SK-MEL-5 (cell line): ENCODE results near the gene GTPBP2. TPM values are rescaled to one million over a fixed set of nuclear protein-coding genes. Genes with fewer than 3 reads are reported as not detected.
"Not testable (repeated sequence)": the region's sequence is repeated elsewhere in the genome, so short reads cannot be mapped to it uniquely, and the experiment has no call there.

Source experiments
- DNase-seq: peaks from one replicate; pipeline ENCODE4 v3.0.0-alpha.2; 2016; ENCODE audit warnings: low read depth, low spot score
- in situ Hi-C: cut with HindIII; loops from 2 replicates; pipeline ENCODE4 v1.10.0; 2016; ENCODE audit warnings: low sequenced_read_pairs, high pct_unique_total_duplicates, low pct_unique_long_range_greater_than_20kb
- total RNA-seq: library from RNA; depleted of rRNA; stranded (reverse); fragments of >200 nt; shearing (Covaris generic); gene quantifications from 2 replicates; pipeline ENCODE4 v1.2.3, GENCODE V29; 2014

The GTPBP2 gene
- total RNA-seq, 1 experiment from 2014 or later, result 95.2 TPM

GRCh38 chr6:43667245-43668150, 38.4 kb upstream of the GTPBP2 start:
- in situ Hi-C loops, result no loop called here

GRCh38 chr6:43666196-43666920, 37.3 kb upstream of the GTPBP2 start:
- no peak for DNase-seq
- in situ Hi-C loops, result no loop called here

More at GRCh38 chr6:43667245-43668150, 38.4 kb upstream of the GTPBP2 start:
- peak; percentile 76 for DNase-seq

GRCh38 chr6:43665376-43665775, 36.3 kb upstream of the GTPBP2 start:
- in situ Hi-C loops, result no loop called here
- no peak for DNase-seq

DNA sequence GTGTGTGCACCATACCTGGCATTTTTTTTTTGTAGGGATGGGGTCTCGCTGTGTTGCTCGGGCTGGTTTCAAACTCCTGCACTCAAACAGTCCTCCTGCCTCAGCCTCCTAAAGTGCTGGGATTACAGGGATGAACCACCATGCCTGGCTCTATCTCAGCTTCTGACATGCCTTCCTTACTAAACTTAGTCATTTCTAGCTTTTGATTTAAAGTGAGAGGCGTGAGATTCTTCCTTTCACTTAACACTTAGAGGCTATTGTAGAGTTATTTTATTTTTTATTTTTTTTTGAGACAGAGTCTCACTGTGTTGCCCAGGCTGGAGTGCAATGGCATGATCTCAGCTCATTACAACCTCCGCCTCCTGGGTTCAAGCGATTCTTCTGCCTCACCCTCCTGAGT, 33.9 kb upstream of the GTPBP2 start:
- in situ Hi-C loops, result not testable (repeated sequence)

DNA sequence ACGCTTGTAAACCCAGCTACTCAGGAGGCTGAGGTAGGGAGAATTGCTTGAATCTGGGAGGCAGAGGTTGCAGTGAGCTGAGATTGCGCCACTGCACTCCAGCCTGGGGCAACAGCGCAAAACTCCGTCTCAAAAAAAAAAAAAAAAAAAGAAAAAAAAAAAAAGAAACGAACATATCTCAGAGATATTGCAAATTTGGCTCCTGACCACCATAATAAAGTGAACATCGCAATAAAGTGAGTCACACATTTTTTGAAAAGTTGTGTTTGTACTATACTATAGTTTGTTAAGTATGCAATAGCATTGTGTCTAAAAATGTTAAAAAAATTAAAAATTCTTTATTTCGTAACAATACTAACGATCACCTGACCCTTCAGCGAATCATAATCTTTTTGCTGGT, 29.1 kb upstream of the GTPBP2 start:
- in situ Hi-C loops, result no loop called here
- DNase-seq, result no peak

More for the DNA sequence above, 33.9 kb upstream of the GTPBP2 start:
- not testable (repeated sequence) for DNase-seq

DNA sequence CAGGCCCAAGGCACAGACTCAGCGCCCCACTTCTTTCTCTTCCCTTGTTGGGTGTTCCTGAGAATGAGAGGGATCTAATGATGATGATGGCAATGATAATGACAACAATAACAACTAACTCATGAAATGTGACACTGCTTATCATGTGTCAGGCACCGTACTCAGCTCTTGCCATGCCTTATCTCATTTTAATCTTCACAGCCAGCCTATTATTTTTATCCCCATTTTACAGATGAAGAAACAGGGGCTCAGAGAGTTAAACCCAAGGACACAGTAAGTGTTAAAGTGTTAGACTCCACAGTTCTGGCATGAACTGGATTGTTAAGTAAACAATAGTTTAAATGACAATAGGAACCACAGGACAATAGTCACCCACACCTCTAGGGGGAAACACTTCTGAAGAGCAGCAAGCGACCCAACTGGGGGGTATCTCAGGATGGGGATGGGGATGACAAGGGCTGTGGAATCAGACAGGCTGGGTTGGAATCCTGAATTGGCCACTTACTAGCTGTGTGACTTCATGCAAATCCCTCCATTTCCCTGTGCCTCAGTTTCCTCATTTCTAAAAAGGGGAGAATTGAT, 28.2 kb upstream of the GTPBP2 start:
- in situ Hi-C loops, result no loop called here
- DNase-seq, result no peak

DNA sequence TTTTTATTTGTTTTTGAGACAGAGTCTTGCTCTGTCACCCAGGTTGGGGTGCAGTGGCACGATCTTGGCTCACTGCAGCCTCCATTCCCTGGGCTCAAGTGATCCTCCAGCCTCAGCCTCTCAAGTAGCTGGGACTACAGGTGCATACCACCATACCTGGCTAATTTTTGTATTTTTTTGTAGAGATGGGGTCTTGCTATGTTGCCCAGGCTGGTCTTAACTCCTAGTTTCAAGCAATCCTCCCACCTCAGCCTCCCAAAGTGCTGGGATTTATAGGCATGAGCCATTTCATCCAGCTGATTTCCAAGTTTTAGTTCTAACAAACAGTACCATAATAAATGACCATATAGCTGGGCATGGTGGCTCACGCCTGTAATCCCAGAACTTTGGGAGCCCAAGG, 23.8 kb upstream of the GTPBP2 start:
- DNase-seq, in situ Hi-C loops: not testable (repeated sequence)

- no peak for DNase-seq
- in situ Hi-C loops, result no loop called here
These were observed 19.2 kb upstream of the GTPBP2 start for GRCh38 chr6:43648248-43648647.

DNA sequence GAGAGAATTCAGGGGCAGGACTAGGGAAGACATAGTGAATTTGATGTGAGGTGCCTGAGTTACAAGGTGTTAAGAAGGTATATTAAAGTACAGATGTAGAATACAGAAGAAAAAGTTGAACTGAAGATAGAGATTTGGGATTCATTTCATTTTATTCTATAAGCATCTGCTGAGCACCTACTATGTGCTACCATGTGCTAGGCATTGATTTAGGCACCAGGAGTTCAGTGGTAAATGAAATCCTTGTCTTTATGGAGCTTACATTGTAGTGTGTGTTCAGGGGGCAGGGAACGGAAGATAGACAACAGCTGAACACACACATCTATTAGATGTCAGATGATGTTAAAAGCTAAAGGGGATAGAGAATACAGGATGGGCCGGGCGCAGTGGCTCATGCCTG, 18.5 kb upstream of the GTPBP2 start:
- DNase-seq, result no peak
- in situ Hi-C loops, result no loop called here

DNA sequence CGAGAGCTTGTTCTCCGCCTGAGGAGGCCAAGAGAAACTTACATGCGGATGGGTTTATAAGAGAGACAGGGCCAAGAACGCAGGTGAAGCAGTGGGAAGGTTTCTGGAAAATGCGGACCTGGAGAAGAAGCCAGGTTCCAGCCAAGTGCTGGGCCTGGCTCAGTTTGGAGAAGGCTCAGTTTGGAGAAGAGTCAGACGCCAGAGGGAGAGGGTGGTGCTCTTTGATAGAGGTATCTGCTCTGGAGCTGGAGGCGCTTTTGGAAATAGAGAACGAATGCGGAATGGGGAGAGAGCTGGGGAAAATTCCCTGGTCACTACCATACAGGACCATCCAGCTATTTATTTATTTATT, 16.5 kb upstream of the GTPBP2 start:
- in situ Hi-C loops, result no loop called here
- no peak for DNase-seq

- DNase-seq, result peak; percentile 89
- in situ Hi-C loops, result no loop called here
These were observed 16.0 kb upstream of the GTPBP2 start, which contains the start of gene RSPH9 for GRCh38 chr6:43644940-43645612. Gene RSPH9, plus strand, starts transcription at chr6:43645036. Its CDS starts 63 bp downstream, at chr6:43645099.

- peak; percentile 98 for DNase-seq
These were observed 11.1 kb upstream of the GTPBP2 start for GRCh38 chr6:43639984-43640800.

GRCh38 chr6:43636308-43636659, 7.2 kb upstream of the GTPBP2 start:
- in situ Hi-C loops, result no loop called here
- DNase-seq, result no peak

More at GRCh38 chr6:43639984-43640800, 11.1 kb upstream of the GTPBP2 start:
- in situ Hi-C loops, result no loop called here

DNA sequence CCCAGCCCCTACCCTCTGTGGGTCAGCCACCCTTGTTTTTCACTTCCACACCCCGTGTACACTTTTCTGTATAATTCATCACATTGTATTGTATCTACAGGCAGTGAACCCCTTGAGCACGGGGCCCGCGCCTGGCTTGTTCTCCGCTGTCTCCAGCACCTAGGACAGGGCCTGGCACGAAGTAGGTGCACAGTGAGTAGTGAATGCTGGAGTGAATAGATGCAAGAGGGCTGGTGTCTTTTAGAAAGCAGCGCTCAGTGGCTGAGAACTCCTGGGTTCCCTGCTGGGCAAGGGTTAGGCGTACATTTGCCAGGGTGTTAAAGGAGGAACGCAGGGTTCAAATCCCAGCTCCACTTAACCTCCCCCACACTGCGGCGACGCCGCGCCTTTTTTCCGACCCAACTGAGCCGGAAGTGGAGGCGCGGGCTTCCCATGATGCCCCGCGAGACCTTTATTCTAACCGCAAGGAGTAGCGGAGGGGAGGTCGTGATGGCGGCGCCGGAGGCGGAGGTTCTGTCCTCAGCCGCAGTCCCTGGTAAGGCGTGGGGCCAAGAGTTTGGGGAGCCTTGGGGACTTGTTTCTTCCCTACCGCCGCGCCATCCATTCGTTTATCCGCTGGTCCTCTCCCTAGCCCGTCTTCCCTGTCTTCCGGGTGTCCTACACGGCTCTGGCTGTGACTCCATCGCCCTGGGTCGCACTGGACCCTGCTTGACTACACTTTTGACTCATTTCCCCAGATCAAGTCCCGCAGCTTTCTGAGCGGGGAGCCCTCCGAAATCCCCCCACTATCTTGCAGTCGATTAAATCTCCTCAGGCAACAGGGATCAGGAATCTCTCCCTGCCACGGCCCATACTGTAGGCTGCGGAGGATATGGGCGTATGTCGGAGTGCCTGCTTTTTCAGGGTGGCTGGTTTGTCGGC, 6.6 kb upstream of the GTPBP2 start, which contains the start of gene MAD2L1BP:
TSS of gene MAD2L1BP (plus strand) at position 454 of the 921 bp plus-strand sequence. CDS start at position 490, 36 bp downstream.
- in situ Hi-C loops, result no loop called here
- peak; percentile 82 for DNase-seq

GRCh38 chr6:43634702-43635303, 5.7 kb upstream of the GTPBP2 start:
- in situ Hi-C loops, result no loop called here
- DNase-seq, result no peak

GRCh38 chr6:43633002-43633401, 3.9 kb upstream of the GTPBP2 start:
- in situ Hi-C loops, DNase-seq: not testable (repeated sequence)
